ENCODE measurements around the gene KPNA5.
"Not testable (repeated sequence)": the region's sequence is repeated elsewhere in the genome, so short reads cannot be mapped to it uniquely, and the experiment has no call there.

DNA sequence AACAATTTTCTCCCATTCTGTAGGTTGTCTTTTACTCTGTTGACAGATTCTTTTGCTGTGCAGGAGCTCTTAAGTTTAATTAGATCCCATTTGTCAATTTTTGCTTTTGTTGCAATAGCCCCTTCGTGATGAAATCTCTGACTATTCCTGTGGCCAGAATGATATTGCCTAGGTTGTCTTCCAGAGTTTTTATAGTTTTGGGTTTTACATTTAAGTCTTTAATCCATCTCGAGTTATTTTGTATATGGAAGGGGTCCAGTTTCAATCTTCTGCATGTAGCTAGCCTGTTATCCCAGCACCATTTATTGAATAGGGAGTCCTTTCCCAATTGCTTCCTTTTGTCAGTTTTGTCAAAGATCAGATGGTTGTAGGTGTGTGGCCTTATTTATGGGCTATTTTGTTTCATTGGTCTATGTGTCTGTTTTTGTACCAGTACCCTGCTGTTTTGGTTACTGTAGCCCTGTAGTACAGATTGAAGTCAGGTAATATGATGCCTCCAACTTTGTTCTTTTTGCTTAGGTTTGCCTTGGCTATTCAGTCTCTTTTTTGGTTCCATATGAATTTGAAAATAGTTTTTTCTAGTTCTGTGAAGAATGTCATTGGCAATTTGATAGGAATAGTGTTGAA lies 5.6 kb downstream of the KPNA5 start:
- TF ChIP-seq, protein P1, sequence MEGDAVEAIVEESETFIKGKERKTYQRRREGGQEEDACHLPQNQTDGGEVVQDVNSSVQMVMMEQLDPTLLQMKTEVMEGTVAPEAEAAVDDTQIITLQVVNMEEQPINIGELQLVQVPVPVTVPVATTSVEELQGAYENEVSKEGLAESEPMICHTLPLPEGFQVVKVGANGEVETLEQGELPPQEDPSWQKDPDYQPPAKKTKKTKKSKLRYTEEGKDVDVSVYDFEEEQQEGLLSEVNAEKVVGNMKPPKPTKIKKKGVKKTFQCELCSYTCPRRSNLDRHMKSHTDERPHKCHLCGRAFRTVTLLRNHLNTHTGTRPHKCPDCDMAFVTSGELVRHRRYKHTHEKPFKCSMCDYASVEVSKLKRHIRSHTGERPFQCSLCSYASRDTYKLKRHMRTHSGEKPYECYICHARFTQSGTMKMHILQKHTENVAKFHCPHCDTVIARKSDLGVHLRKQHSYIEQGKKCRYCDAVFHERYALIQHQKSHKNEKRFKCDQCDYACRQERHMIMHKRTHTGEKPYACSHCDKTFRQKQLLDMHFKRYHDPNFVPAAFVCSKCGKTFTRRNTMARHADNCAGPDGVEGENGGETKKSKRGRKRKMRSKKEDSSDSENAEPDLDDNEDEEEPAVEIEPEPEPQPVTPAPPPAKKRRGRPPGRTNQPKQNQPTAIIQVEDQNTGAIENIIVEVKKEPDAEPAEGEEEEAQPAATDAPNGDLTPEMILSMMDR (IDR thresholded peaks at IDR 0.05): not testable (repeated sequence)
- TF ChIP-seq POLR2A (IDR thresholded peaks at IDR 0.05): not testable (repeated sequence)

Measured in testis (tissue), 2 donors.